ENCODE results near the gene C19orf73. TPM values are rescaled to one million over a fixed set of nuclear protein-coding genes. Genes with fewer than 3 reads are reported as not detected.

C19orf73 gene
- total RNA-seq, 2 donors from 2014 or later, result 2.2 to 11.1 TPM

DNA sequence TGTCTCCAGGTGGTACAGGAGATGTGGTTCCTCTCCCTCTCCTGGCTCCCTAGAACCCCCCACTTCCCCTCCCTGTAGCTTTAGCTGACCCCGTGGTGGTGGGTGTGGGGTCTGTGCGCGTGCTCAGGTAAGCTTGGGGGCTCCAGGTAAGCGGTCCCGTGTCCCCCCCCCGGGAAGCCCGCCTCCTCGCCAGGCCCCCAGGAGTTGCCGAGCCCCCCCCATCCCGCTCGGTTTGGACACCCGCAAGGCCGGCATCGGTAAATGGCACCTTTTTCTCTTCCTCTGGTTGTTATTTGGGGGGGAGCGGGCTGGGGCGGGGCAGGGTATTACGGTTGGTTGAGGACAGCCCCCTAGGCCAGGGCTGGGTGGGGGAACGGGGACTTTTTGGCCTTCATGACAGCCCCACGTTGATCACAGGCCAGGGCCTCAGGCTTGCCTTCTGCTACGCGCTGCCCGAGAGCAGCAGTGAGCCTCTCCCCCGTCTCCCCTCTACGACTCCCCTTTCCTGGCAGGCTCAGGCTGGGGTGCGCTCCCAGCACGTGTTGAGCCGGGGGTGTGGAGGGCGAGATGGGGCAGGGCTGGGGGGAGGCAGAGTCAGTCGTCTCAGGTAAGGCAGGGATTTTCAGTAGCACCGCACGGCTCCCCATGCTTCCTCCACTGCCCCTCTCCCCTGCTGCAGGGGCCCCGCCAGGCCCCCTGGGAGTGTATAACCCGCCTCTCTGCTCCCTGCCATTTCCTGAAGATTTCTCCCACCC, 15.4 kb downstream of the C19orf73 start:
- H3K9me3 ChIP-seq, result no peaks in the 10 kb centered on the region
- intact Hi-C loops (cut with DNase I), result no loop called here
- H3K4me1 ChIP-seq (replicated peaks), result peaks cover 2% of the 10 kb centered on the region
- no peak for DNase-seq (ENCODE audit: low spot score)
- H3K4me3 ChIP-seq, result no peak overlapping the region
- WGBS, result 81% methylated on average over 33 of the region's 33 CpGs
- H3K36me3 ChIP-seq, result peaks cover 21 to 33% of the 10 kb centered on the region in 2 donors
- H3K27me3 ChIP-seq (replicated peaks; ENCODE audit: insufficient read depth), result no peaks in the 10 kb centered on the region
- TF ChIP-seq POLR2AphosphoS5 (IDR thresholded peaks at IDR 0.05), result no peak
- TF ChIP-seq, protein P1, sequence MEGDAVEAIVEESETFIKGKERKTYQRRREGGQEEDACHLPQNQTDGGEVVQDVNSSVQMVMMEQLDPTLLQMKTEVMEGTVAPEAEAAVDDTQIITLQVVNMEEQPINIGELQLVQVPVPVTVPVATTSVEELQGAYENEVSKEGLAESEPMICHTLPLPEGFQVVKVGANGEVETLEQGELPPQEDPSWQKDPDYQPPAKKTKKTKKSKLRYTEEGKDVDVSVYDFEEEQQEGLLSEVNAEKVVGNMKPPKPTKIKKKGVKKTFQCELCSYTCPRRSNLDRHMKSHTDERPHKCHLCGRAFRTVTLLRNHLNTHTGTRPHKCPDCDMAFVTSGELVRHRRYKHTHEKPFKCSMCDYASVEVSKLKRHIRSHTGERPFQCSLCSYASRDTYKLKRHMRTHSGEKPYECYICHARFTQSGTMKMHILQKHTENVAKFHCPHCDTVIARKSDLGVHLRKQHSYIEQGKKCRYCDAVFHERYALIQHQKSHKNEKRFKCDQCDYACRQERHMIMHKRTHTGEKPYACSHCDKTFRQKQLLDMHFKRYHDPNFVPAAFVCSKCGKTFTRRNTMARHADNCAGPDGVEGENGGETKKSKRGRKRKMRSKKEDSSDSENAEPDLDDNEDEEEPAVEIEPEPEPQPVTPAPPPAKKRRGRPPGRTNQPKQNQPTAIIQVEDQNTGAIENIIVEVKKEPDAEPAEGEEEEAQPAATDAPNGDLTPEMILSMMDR (IDR thresholded peaks at IDR 0.05), result no peak
- TF ChIP-seq POLR2A (IDR thresholded peaks at IDR 0.05), result no peak
- no peak overlapping the region for H3K27ac ChIP-seq

DNA sequence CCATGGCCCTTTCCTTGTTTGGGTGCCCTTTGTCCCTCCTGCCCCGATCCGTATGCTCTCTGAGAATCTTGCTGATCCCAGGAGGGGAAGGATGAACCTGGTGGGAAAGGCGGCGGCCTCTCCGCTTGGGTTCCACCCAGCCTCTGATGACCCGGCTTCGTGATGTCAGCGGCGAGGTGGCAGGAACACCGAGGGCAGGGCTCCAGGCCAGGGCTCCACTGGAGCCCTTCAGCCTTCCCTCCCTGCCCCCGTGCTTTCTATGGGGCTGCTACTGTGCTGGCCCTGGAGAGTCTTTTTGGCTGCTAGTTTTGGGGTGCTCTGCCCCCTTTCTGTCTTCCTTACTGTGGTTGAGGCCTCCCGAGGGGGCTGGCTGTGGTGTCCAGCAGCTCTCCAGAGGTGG, 16.6 kb downstream of the C19orf73 start:
- Histone ChIP-seq H3K36me3 (peaks cover 16 to 24% of the 10 kb centered on the region in 2 donors), H3K9me3 (no peaks in the 10 kb centered on the region), H3K4me3 (no peak overlapping the region), H3K4me1 (replicated peaks) (peaks cover 9% of the 10 kb centered on the region), H3K27me3 (replicated peaks; ENCODE audit: insufficient read depth) (no peaks in the 10 kb centered on the region), H3K27ac (no peak overlapping the region)
- TF ChIP-seq, protein P1 (IDR thresholded peaks at IDR 0.05), result no peak
- TF ChIP-seq POLR2AphosphoS5 (IDR thresholded peaks at IDR 0.05), result no peak
- TF ChIP-seq POLR2A (IDR thresholded peaks at IDR 0.05), result no peak
- 86% methylated on average over 12 of the region's 12 CpGs for WGBS
- no peak for DNase-seq (ENCODE audit: low spot score)
- intact Hi-C loops (cut with DNase I), result no loop called here

DNA sequence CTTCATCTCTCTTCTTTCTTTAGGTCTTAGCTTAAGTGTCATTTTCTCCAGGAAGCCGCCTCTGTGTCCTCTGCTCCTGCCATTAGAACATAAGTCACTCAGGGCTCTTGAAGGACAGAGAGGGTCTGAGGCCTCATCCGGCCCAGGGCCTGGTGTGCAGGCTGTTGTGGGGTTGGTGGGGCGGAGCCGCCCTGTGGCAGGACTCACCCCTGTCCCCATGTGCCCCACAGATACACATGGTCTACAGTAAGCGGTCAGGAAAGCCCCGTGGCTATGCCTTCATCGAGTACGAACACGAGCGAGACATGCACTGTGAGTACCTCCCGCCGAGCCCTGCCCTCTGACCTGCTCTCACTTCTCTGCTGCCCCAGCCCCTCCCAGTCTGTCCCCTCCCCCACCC, 17.8 kb downstream of the C19orf73 start:
- H3K27me3 ChIP-seq (replicated peaks; ENCODE audit: insufficient read depth), result no peaks in the 10 kb centered on the region
- DNase-seq (ENCODE audit: low spot score), result no peak
- no peak for TF ChIP-seq POLR2AphosphoS5 (IDR thresholded peaks at IDR 0.05)
- TF ChIP-seq POLR2A (IDR thresholded peaks at IDR 0.05), result no peak
- TF ChIP-seq, protein P1 (IDR thresholded peaks at IDR 0.05), result no peak
- intact Hi-C loops (cut with DNase I), result no loop called here
- no peak overlapping the region for H3K27ac ChIP-seq
- no peaks in the 10 kb centered on the region for H3K9me3 ChIP-seq
- peaks cover 13 to 24% of the 10 kb centered on the region in 2 donors for H3K36me3 ChIP-seq
- peaks cover 9% of the 10 kb centered on the region for H3K4me1 ChIP-seq (replicated peaks)
- WGBS, result 87% methylated on average over 12 of the region's 12 CpGs
- no peak overlapping the region for H3K4me3 ChIP-seq

DNA sequence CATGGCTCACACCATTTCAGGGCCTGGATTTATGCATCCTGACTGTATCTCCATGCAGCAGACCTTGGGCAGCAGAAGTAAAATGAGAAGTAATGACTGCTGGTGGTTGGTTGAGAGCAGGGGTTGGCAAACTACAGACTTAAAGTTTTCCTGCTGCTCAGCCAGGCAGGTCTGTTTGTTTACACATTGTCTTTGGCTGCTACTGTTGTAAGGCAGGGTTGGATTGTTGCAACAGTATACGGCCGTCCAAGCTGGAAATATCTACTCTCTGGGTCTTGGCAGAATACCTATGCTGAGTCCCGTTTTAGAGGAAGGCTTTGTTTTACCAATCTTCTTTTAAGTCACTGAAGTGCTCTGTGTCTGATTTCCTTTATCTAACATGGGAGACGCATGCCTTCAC, 20.1 kb downstream of the C19orf73 start:
- Histone ChIP-seq H3K9me3 (no peaks in the 10 kb centered on the region), H3K4me1 (replicated peaks) (peaks cover 16% of the 10 kb centered on the region), H3K27ac (peak overlapping the region; percentile 67 to 72), H3K27me3 (replicated peaks; ENCODE audit: insufficient read depth) (no peaks in the 10 kb centered on the region), H3K36me3 (peaks cover 13 to 16% of the 10 kb centered on the region in 2 donors), H3K4me3 (no peak overlapping the region)
- peak; percentile 82 for DNase-seq (ENCODE audit: low spot score)
- intact Hi-C loops (cut with DNase I), result loop anchor here (5.0 kb wide), 2 partner anchors 49 to 109 kb away; no protein-coding TSS in a partner anchor
- WGBS, result 40% methylated on average over 4 of the region's 4 CpGs
- peak; percentile 88 for TF ChIP-seq POLR2AphosphoS5 (IDR thresholded peaks at IDR 0.05)
- TF ChIP-seq, protein P1 (IDR thresholded peaks at IDR 0.05), result no peak

Data from prostate gland (tissue), 2 donors.